HL-60 (cell line): Measurements from ENCODE around the gene SPRY2.

Experiments used
- DNase-seq, 2 experiments: peaks; one replicate each; pipeline ENCODE4 v3.0.0-alpha.2; 2010 to 2020; ENCODE audit warnings: low read depth in 1 of 2, low spot score in 1 of 2
- H3K27ac ChIP-seq: fragments of 250-450 bp; sonication (Bioruptor Pico); replicated peaks from 2 replicates; pipeline ENCODE4 v1.5.1; 2020; ENCODE audit warnings: mild to moderate bottlenecking, moderate library complexity
- H3K27me3 ChIP-seq: fragments of 250-450 bp; sonication (Bioruptor Pico); 2 replicates; pipeline ENCODE4 v1.5.1; 2021; ENCODE audit warnings: mild to moderate bottlenecking, moderate library complexity; ENCODE audit not compliant: insufficient read depth, poor library complexity, severe bottlenecking
- H3K4me3 ChIP-seq: replicated peaks from 2 replicates; pipeline ENCODE4 v1.5.1; 2011; ENCODE audit warnings: mild to moderate bottlenecking, control low read depth, low read length; ENCODE audit not compliant: insufficient read depth
- GABPA ChIP-seq: IDR thresholded peaks from 2 replicates; pipeline ENCODE4 v1.6.1; 2012; ENCODE audit warnings: low read depth
- POLR2AphosphoS5 ChIP-seq: IDR thresholded peaks from 2 replicates; pipeline ENCODE4 v1.6.1; 2012; ENCODE audit warnings: low read depth
- SPI1 ChIP-seq: IDR thresholded peaks from 2 replicates; pipeline ENCODE4 v1.6.1; 2012; ENCODE audit warnings: low read depth, mild to moderate bottlenecking, borderline replicate concordance
- TF ChIP-seq, protein P1 (sequence below): IDR thresholded peaks from 2 replicates; pipeline ENCODE4 v1.6.1; 2012; ENCODE audit warnings: low read depth; ENCODE audit not compliant: insufficient replicate concordance
- TF ChIP-seq, protein P2 (sequence below): IDR thresholded peaks from one replicate; pipeline ENCODE4 v1.5.1; 2011; ENCODE audit warnings: low read length, control low read depth, inconsistent platforms; ENCODE audit not compliant: insufficient read depth

The SPRY2 gene

DNA sequence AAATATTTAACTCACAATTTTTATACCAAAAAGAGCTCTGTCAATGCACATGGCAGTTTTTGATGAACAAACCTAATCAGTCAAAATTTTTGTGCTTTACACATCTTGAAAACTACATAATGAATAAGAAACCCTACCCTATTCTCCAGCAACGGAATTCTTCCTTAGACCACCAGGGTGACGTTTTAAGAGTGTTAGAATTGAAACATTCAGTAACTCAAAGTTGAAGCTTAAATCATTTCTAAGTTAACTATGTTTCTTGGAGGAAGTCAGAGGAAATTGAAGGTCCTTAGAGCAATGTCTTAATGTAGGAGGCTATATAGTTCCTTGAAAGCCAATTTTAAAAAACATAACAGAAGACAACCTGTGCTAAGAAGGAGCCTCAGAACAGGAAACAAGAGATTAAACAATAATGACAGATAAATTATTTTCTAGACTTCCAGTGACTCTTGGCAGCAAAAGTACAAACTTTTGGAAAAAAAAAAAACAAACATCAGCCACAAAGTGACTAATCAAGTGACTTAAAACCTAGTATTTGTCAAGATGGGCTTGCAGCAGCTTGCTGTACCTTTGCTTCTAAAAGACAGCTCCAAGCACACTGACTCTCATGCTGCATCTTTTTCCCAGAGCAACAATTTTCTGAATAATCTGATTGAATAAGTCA, 6.2 kb downstream of the SPRY2 start:
- TF ChIP-seq, protein P1, sequence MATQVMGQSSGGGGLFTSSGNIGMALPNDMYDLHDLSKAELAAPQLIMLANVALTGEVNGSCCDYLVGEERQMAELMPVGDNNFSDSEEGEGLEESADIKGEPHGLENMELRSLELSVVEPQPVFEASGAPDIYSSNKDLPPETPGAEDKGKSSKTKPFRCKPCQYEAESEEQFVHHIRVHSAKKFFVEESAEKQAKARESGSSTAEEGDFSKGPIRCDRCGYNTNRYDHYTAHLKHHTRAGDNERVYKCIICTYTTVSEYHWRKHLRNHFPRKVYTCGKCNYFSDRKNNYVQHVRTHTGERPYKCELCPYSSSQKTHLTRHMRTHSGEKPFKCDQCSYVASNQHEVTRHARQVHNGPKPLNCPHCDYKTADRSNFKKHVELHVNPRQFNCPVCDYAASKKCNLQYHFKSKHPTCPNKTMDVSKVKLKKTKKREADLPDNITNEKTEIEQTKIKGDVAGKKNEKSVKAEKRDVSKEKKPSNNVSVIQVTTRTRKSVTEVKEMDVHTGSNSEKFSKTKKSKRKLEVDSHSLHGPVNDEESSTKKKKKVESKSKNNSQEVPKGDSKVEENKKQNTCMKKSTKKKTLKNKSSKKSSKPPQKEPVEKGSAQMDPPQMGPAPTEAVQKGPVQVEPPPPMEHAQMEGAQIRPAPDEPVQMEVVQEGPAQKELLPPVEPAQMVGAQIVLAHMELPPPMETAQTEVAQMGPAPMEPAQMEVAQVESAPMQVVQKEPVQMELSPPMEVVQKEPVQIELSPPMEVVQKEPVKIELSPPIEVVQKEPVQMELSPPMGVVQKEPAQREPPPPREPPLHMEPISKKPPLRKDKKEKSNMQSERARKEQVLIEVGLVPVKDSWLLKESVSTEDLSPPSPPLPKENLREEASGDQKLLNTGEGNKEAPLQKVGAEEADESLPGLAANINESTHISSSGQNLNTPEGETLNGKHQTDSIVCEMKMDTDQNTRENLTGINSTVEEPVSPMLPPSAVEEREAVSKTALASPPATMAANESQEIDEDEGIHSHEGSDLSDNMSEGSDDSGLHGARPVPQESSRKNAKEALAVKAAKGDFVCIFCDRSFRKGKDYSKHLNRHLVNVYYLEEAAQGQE = no peak
- TF ChIP-seq SPI1 = no peak
- TF ChIP-seq GABPA = no peak
- no peak for TF ChIP-seq POLR2AphosphoS5
- TF ChIP-seq, protein P2, sequence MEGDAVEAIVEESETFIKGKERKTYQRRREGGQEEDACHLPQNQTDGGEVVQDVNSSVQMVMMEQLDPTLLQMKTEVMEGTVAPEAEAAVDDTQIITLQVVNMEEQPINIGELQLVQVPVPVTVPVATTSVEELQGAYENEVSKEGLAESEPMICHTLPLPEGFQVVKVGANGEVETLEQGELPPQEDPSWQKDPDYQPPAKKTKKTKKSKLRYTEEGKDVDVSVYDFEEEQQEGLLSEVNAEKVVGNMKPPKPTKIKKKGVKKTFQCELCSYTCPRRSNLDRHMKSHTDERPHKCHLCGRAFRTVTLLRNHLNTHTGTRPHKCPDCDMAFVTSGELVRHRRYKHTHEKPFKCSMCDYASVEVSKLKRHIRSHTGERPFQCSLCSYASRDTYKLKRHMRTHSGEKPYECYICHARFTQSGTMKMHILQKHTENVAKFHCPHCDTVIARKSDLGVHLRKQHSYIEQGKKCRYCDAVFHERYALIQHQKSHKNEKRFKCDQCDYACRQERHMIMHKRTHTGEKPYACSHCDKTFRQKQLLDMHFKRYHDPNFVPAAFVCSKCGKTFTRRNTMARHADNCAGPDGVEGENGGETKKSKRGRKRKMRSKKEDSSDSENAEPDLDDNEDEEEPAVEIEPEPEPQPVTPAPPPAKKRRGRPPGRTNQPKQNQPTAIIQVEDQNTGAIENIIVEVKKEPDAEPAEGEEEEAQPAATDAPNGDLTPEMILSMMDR = no peak
- no peak overlapping the region for H3K27ac ChIP-seq
- DNase-seq = no peak
- H3K27me3 ChIP-seq = no peaks in the 10 kb centered on the region
- H3K4me3 ChIP-seq = no peak overlapping the region

DNA sequence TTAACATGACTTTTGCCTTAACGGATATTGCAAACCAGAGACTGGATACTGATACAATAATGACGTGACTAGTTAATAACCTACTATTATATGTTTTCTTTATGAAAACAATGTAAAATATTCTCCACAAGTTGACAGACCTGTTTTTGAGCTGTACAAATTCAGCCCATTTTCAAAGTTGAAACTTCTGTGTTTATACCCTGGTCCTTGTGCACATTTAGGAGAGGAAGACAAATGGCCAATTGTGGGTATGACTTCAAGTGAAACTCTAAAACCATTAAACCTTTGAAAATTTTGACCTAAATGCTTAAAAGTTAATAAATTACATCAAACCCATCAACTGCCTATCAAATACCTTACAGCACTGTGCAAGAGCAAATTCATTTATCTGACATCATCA, 8.9 kb downstream of the SPRY2 start:
- no peak for DNase-seq
- TF ChIP-seq GABPA (no peak), SPI1 (no peak), POLR2AphosphoS5 (no peak)
- TF ChIP-seq, protein P2 = no peak
- TF ChIP-seq, protein P1 = no peak
- no peak overlapping the region for H3K4me3 ChIP-seq
- H3K27ac ChIP-seq = no peak overlapping the region
- H3K27me3 ChIP-seq = no peaks in the 10 kb centered on the region

DNA sequence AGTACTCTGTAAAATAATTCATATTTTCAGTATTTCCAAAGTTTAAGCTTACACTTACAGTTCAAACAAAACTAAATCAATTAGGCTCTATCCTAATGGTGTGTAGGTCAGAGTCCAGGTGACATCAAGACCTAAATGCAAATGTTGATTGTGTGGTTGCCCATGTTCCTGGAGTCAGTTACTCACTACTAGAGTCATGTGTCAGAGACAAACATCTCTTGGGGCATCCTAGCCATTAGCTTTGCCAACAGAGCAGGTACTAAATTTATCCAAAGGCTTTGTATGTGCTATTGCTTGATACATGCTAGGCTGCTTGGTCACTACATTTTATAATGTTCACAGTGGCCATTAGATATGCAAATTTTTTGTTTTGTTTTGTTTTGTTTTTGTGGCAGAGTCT, 11.7 kb downstream of the SPRY2 start:
- H3K4me3 ChIP-seq = no peak overlapping the region

More for the DNA sequence above, 11.7 kb downstream of the SPRY2 start:
- H3K27ac ChIP-seq = no peak overlapping the region
- H3K27me3 ChIP-seq = no peaks in the 10 kb centered on the region
- no peak for DNase-seq
- TF ChIP-seq, protein P2 = no peak
